ENCODE measurements around the gene TNFRSF14.

The TNFRSF14 gene

GRCh38 chr1:2587860-2588571, 31.8 kb downstream of the TNFRSF14 start:
- no peak for DNase-seq (ENCODE audit: low read depth in 2 of 2)

GRCh38 chr1:2588661-2589430, 32.7 kb downstream of the TNFRSF14 start:
- no peak for DNase-seq (ENCODE audit: low read depth in 2 of 2)

- no peak for DNase-seq (ENCODE audit: low read depth in 2 of 2)
Measured at GRCh38 chr1:2589431-2590232, 33.5 kb downstream of the TNFRSF14 start.

GRCh38 chr1:2590233-2591141, 34.3 kb downstream of the TNFRSF14 start:
- DNase-seq (ENCODE audit: low read depth in 2 of 2), result no peak

- no peak for DNase-seq (ENCODE audit: low read depth in 2 of 2)
Measured at GRCh38 chr1:2591233-2591580, 35.0 kb downstream of the TNFRSF14 start.

GRCh38 chr1:2591581-2592261, 35.5 kb downstream of the TNFRSF14 start:
- no peak for DNase-seq (ENCODE audit: low read depth in 2 of 2)

- DNase-seq (ENCODE audit: low read depth in 2 of 2), result no peak
Measured at GRCh38 chr1:2592672-2593071, 36.5 kb downstream of the TNFRSF14 start.

- no peak for DNase-seq (ENCODE audit: low read depth in 2 of 2)
Measured at GRCh38 chr1:2593251-2593878, 37.2 kb downstream of the TNFRSF14 start.

- no peak for DNase-seq (ENCODE audit: low read depth in 2 of 2)
Measured at GRCh38 chr1:2594001-2594640, 38.0 kb downstream of the TNFRSF14 start.

GRCh38 chr1:2594641-2595131, 38.5 kb downstream of the TNFRSF14 start:
- no peak for DNase-seq (ENCODE audit: low read depth in 2 of 2)

- DNase-seq (ENCODE audit: low read depth in 2 of 2), result no peak
Measured at GRCh38 chr1:2595261-2595811, 39.2 kb downstream of the TNFRSF14 start.

- no peak for DNase-seq (ENCODE audit: low read depth in 2 of 2)
Measured at GRCh38 chr1:2595812-2596529, 39.8 kb downstream of the TNFRSF14 start.

- no peak for DNase-seq (ENCODE audit: low read depth in 2 of 2)
Measured at GRCh38 chr1:2596530-2597333, 40.6 kb downstream of the TNFRSF14 start.

GRCh38 chr1:2597441-2598328, 41.5 kb downstream of the TNFRSF14 start:
- no peak for DNase-seq (ENCODE audit: low read depth in 2 of 2)

GRCh38 chr1:2598329-2598931, 42.3 kb downstream of the TNFRSF14 start:
- no peak for DNase-seq (ENCODE audit: low read depth in 2 of 2)

GRCh38 chr1:2601721-2602303, 45.6 kb downstream of the TNFRSF14 start:
- DNase-seq (ENCODE audit: low read depth in 2 of 2), result no peak

Data from stimulated activated CD8-positive, alpha-beta memory T cell treated with anti-CD3 and anti-CD28 coated beads, Interleukin-2, amount 100 ng/mL, for 48 hours (primary cell).